GM10248 (cell line): ENCODE results near the gene AMZ2.
A peak's percentile ranks its signal among the peaks of the same experiment; 100 is the strongest.
"Not testable (repeated sequence)": the region's sequence is repeated elsewhere in the genome, so short reads cannot be mapped to it uniquely, and the experiment has no call there.

ENCODE experiments used
- CTCF ChIA-PET: fragments of 300-600 bp; sonication (Branson Sonifier 250); formaldehyde crosslinking; extraction: SDS; loops from one replicate; lab custom pipeline; 2021; ENCODE audit warnings: antibody characterized with exemption; lab: Yijun Ruan, JAX
- POLR2A ChIA-PET: fragments of 350-650 bp; sonication (Branson Sonifier 250); formaldehyde crosslinking; extraction: SDS; loops from one replicate; lab custom pipeline; 2020; ENCODE audit warnings: antibody characterized with exemption; lab: Yijun Ruan, JAX
- DNase-seq: peaks from one replicate; pipeline ENCODE4 v3.0.0; 2012; ENCODE audit errors: extremely low spot score
- TF ChIP-seq, protein P1 (sequence below): IDR thresholded peaks from 2 replicates; pipeline ENCODE4 v1.5.1; 2012; ENCODE audit warnings: mild to moderate bottlenecking, low read depth; ENCODE audit errors: extremely low read depth, missing control alignments, control extremely low read depth

AMZ2 gene

DNA sequence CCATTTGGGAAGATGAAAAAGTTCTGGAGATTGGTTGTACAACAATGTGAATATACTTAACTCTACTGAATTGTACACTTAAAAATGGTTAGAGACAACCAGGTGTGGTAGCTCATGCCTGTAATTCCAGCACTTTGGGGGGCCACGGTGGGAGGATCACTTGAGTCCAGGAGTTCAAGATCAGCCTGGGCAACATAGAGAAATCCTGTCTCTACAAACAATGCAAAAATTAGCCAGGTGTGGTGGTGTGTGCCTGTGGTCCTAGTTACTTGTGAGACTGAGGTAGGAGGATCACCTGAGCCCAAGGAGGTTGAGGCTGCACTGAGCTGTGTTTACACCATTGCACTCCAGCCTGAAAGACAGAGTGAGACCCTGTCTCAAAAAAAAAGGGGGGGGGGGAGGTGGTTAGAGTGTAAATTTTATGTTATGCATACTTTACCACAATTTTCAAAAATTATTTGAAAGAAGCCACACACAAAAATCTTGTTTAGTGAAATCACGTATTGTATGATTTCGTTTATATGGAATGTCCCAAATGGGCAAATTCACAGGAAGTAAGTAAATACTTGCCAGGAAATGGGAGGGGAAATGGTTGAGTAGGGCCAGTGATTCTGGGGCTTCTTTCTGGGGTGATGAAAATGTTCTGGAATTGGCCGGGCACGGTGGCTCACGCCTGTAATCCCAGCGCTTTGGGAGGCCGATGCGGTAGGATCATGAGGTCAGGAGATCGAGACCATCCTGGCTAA is 37.1 kb upstream of the AMZ2 start:
- ChIA-PET POLR2A (no interaction called here), CTCF (interaction anchor here (0.8 to 1.0 kb wide), 2 partner anchors 9 to 27 kb away, joined by 3 read pairs; no protein-coding TSS in a partner anchor)
- no peak for DNase-seq
- TF ChIP-seq, protein P1, sequence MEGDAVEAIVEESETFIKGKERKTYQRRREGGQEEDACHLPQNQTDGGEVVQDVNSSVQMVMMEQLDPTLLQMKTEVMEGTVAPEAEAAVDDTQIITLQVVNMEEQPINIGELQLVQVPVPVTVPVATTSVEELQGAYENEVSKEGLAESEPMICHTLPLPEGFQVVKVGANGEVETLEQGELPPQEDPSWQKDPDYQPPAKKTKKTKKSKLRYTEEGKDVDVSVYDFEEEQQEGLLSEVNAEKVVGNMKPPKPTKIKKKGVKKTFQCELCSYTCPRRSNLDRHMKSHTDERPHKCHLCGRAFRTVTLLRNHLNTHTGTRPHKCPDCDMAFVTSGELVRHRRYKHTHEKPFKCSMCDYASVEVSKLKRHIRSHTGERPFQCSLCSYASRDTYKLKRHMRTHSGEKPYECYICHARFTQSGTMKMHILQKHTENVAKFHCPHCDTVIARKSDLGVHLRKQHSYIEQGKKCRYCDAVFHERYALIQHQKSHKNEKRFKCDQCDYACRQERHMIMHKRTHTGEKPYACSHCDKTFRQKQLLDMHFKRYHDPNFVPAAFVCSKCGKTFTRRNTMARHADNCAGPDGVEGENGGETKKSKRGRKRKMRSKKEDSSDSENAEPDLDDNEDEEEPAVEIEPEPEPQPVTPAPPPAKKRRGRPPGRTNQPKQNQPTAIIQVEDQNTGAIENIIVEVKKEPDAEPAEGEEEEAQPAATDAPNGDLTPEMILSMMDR: no peak

GRCh38 chr17:68213428-68214411 is 34.1 kb upstream of the AMZ2 start:
- DNase-seq, POLR2A ChIA-PET: not testable (repeated sequence)
- CTCF ChIA-PET: interaction anchor here (1.3 to 2.2 kb wide), 3 partner anchors 13 to 42 kb away, joined by 3 to 9 read pairs (median 8); no protein-coding TSS in a partner anchor

GRCh38 chr17:68215453-68215852 is 32.4 kb upstream of the AMZ2 start:
- DNase-seq, POLR2A ChIA-PET: not testable (repeated sequence)
- CTCF ChIA-PET: interaction anchor here (1.9 kb wide), 1 partner anchor 15 kb away, joined by 8 read pairs; no protein-coding TSS in a partner anchor

GRCh38 chr17:68219429-68219828 is 28.4 kb upstream of the AMZ2 start:
- CTCF ChIA-PET: interaction anchor here (1.0 to 1.3 kb wide), 2 partner anchors 9 to 217 kb away, joined by 3 read pairs; no protein-coding TSS in a partner anchor
- DNase-seq, POLR2A ChIA-PET: not testable (repeated sequence)

DNA sequence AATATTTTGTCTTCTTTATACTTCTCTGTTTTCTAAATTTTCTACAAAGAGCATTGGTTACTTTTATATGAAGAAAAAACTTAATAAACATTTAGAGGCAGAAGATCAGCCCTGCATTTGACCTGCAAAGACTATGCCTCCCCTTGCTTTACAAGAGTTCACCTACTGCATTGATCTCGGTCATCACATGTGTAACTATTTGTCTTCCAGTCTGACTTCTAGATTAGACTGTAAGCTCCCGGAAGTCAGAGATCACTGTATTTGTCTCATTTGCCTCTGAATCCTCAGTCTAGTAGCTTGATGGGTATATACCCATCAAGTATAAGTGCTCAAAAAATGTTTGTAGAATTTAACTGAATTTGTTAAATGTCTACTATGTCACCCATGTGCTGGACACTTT is 27.7 kb upstream of the AMZ2 start:
- CTCF ChIA-PET: interaction anchor here (1.3 kb wide), 1 partner anchor 216 kb away, joined by 3 read pairs; no protein-coding TSS in a partner anchor
- POLR2A ChIA-PET, DNase-seq: not testable (repeated sequence)

DNA sequence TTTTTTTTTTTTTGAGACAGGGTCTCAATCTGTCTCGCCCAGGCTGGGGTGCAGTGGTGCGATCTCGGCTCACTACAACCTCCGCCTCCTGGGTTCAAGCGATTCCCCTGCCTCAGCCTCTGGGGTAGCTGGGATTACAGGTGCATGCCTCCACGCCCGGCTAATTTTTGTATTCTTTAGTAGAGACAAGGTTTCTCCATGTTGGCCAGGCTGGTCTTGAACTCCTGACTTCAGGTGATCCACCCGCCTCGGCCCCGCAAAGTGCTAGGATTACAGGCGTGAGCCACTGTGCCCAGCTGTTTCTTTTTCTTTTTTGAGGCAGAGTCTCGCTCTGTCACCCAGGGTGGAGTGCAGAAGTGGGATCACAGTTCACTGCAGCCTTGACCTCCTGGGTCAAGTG is 27.1 kb upstream of the AMZ2 start:
- DNase-seq, POLR2A ChIA-PET: not testable (repeated sequence)
- CTCF ChIA-PET: interaction anchor here (2.2 kb wide), 1 partner anchor 16 kb away, joined by 10 read pairs; no protein-coding TSS in a partner anchor

DNA sequence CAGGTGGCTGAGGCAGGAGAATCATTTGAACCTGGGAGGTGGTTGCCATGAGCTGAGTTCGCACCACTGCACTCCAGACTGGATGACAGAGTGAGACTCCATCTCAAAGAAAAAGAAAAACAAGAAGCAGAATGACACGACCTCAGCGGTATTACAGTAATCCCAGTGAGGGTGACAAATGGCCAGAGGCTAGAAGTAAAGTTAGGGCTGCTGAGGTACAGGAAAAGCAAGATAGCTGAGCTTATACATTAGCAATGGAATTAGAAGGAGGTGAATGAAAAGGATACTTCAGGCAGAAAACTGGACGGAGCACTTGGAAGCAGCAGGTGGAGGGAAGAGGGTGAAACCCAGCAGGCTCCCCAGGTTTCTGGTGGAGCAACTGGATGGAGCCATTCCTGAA is 26.1 kb upstream of the AMZ2 start:
- TF ChIP-seq, protein P1: no peak
- no peak for DNase-seq
- ChIA-PET CTCF (interaction anchor here (1.3 to 2.2 kb wide), 3 partner anchors 16 to 20 kb away, joined by 3 to 10 read pairs (median 4); no protein-coding TSS in a partner anchor), POLR2A (no interaction called here)

DNA sequence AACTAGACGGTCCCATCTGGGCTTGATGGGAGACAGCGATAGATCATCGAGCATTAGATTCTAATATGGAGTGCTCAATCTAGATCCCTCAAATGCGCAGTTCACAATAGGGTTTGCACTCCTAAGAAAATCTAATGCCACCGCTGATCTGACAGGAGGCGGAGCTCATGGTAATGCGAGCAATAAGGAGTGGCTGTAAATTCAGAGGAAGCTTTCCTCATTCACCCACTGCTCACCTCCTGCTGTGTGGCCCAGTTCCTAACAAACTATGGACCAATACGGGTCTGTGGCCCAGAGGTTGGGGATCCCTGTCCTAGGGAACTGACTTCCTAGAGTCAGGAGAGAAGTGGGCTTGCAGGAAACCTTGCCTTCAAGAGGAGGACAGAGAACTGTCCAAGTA is 25.2 kb upstream of the AMZ2 start:
- ChIA-PET POLR2A (no interaction called here), CTCF (interaction anchor here (1.0 to 2.2 kb wide), 4 partner anchors 10 to 19 kb away, joined by 3 to 10 read pairs (median 4); no protein-coding TSS in a partner anchor)
- TF ChIP-seq, protein P1: no peak
- no peak for DNase-seq

DNA sequence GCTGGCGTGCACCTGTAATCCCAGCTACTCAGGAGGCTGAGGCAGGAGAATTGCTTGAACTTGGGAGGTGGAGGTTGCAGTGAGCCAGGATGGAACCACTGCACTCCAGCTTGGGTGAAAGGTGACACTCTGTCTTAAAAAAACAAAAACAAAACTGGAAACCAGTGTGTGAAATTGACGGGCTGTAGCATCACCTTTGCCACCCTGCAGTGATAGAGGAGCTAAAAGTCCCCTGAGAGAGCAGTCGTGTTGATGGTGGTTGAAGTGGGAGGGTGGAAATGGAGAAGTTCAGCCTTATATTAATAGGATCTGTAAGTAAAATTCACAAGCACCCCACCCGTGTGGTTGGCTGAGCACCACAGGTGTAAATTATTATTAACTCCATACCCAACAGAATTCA is 22.8 kb upstream of the AMZ2 start:
- peak; percentile 26 for DNase-seq
- POLR2A ChIA-PET: not testable (repeated sequence)
- CTCF ChIA-PET: interaction anchor here (0.6 to 1.7 kb wide), 5 partner anchors 13 to 52 kb away, joined by 3 to 8 read pairs (median 3); partner anchors contain the start of gene AMZ2

GRCh38 chr17:68228039-68228680 is 19.7 kb upstream of the AMZ2 start:
- POLR2A ChIA-PET, CTCF ChIA-PET, DNase-seq: not testable (repeated sequence)
